BLaER1 (cell line): ENCODE results near the gene SIRPB2.

ENCODE experiments used
- H3K27ac ChIP-seq: shearing (Covaris generic); formaldehyde crosslinking; 2 replicates; pipeline ENCODE4 v1.8.1; 2022
- H3K27me3 ChIP-seq: shearing (Covaris generic); formaldehyde crosslinking; 2 replicates; pipeline ENCODE4 v1.8.1; 2022
- H3K36me3 ChIP-seq: shearing (Covaris generic); formaldehyde crosslinking; 2 replicates; pipeline ENCODE4 v1.8.1; 2022
- H3K4me1 ChIP-seq: shearing (Covaris generic); formaldehyde crosslinking; 2 replicates; pipeline ENCODE4 v1.8.1; 2022
- H3K4me2 ChIP-seq: shearing (Covaris generic); formaldehyde crosslinking; 2 replicates; pipeline ENCODE4 v1.8.1; 2022
- H3K4me3 ChIP-seq: shearing (Covaris generic); formaldehyde crosslinking; 2 replicates; pipeline ENCODE4 v1.8.1; 2022
- H3K9ac ChIP-seq: shearing (Covaris generic); formaldehyde crosslinking; 2 replicates; pipeline ENCODE4 v1.8.1; 2022
- H3K9me3 ChIP-seq: shearing (Covaris generic); formaldehyde crosslinking; 2 replicates; pipeline ENCODE4 v1.8.1; 2022
- H4K20me1 ChIP-seq: shearing (Covaris generic); formaldehyde crosslinking; 2 replicates; pipeline ENCODE4 v1.8.1; 2022
- Cebpa-rat ChIP-seq: shearing (Covaris generic); IDR thresholded peaks from 2 replicates; pipeline ENCODE4 v1.8.1; 2022

SIRPB2 gene

DNA sequence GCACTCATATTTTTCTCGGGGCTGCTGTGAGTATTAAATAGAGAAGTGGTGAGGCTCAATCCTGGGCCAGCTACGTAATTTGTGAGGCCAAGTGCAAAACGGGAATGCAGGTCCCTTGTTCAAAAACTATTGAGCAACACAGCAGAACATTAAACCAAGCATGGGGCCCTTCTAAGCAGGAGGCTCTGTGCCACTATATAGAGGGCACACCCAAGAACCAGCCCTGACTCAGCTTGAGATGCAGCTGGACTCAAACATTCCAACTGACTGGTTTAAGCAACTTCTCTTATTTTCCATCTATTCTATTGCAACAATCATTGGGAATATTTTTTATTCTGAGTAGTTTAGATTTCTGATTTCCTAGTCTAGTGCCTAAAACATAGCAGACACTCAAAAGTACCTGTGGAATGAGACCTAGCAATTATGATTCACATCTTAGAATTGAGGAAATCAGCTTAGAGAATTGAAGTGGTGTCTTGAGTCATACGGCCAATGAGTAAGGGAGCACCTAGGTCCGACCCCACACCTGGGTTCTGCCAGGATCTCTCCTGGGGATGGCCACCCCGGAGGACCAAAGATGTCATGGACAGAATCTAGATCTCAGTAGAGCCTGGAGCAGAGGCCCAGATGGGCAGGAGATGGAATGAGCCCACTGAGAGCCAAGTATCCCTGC is 1.3 kb downstream of the SIRPB2 start:
- Histone ChIP-seq H3K36me3 (no peaks in the 10 kb centered on the region), H3K9ac (no peak overlapping the region), H3K4me1 (peaks cover 42% of the 10 kb centered on the region), H3K4me3 (no peak overlapping the region), H3K9me3 (peaks cover 6% of the 10 kb centered on the region), H3K27ac (no peak overlapping the region), H4K20me1 (no peaks in the 10 kb centered on the region), H3K4me2 (no peak overlapping the region), H3K27me3 (no peaks in the 10 kb centered on the region)
- TF ChIP-seq Cebpa-rat, result no peak

GRCh38 chr20:1489325-1489724 is 1.9 kb downstream of the SIRPB2 start:
- no peak overlapping the region for H3K9ac ChIP-seq
- no peak for TF ChIP-seq Cebpa-rat

GRCh38 chr20:1486566-1486965 is 4.7 kb downstream of the SIRPB2 start:
- Histone ChIP-seq H3K27ac (no peak overlapping the region), H3K4me1 (peaks cover 16% of the 10 kb centered on the region), H3K4me3 (no peak overlapping the region), H3K27me3 (no peaks in the 10 kb centered on the region), H4K20me1 (no peaks in the 10 kb centered on the region), H3K9ac (no peak overlapping the region), H3K4me2 (no peak overlapping the region), H3K36me3 (no peaks in the 10 kb centered on the region), H3K9me3 (peaks cover 6% of the 10 kb centered on the region)
- TF ChIP-seq Cebpa-rat, result no peak

More at GRCh38 chr20:1489325-1489724, 1.9 kb downstream of the SIRPB2 start:
- Histone ChIP-seq H3K9me3 (peaks cover 6% of the 10 kb centered on the region), H4K20me1 (no peaks in the 10 kb centered on the region), H3K4me1 (peaks cover 39% of the 10 kb centered on the region), H3K36me3 (no peaks in the 10 kb centered on the region), H3K4me3 (no peak overlapping the region), H3K27me3 (no peaks in the 10 kb centered on the region), H3K4me2 (no peak overlapping the region), H3K27ac (no peak overlapping the region)

DNA sequence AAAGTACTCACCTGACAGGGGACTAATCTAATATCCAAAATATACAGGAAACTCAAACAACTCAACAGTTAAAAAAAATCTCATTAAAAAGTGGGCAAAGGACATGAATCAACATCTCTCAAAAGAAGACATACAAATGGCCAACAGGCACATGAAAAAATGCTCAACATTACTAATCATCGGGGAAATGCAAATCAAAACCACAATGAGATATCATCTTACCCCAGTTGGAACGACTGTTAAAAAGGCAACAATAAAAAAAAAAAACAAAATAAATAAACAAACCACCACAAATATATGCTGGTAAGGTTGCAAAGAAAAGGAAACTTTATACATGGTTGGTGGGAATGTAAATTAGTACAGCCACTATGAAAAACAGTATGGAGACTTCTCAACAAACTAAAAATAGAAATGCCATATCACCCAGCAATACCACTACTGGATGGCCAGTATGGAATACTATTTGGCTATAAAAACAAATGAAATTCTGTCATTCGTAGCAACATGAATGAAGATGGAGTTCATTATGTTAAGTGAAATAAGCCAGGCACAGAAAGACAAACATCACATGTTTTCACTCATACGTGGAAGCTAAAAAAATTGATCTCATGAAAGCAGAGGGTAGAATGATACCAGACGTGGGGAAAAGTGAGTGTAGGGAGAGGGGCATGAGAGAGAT is 6.6 kb downstream of the SIRPB2 start:
- H3K27ac ChIP-seq, result no peak overlapping the region
- 0 out of 2 replicates have a peak overlapping the region, but pooled peaks have one; percentile 0 for H3K4me2 ChIP-seq
- no peaks in the 10 kb centered on the region for H3K27me3 ChIP-seq
- peaks cover 6% of the 10 kb centered on the region for H3K9me3 ChIP-seq
- TF ChIP-seq Cebpa-rat, result no peak
- no peaks in the 10 kb centered on the region for H3K36me3 ChIP-seq
- H3K9ac ChIP-seq, result no peak overlapping the region
- H3K4me1 ChIP-seq, result peaks cover 5% of the 10 kb centered on the region; the same call in 1 of the 2 replicates
- no peak overlapping the region for H3K4me3 ChIP-seq
- no peaks in the 10 kb centered on the region for H4K20me1 ChIP-seq

DNA sequence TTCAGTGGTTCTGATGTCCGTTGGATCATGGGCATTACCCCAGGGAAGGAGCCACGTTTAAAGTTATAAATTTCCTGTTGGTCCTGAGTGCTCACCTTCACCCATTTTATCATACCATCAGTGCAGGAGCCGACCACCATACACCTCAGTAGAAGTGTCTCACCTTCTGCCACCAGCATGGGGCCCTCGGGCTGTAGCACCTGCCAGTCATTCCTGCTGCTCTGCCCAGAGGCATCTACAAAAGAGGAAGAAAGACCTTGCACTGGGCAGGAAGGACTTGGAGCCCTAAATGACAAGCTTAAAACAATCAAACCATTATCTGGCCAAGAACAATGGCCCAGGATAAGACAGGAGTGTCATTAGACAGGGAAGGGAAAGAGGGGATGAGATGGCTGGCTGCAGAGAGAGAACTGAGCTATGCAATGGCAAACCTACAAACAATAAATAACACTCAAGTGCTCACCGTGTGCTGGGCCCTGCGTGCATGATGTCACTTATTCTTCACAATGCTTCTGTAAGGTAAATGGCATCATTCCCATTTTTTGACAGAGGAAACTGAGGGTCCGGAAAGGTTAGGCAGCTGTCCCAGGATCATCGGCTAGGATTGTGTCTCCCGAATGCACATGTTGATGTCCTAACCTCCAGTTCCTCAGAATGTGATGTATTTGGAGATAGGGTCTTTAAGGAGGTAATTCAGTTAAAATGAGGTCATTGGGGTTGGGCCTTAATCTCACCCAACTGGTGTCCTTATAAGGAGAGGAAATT is 11.2 kb downstream of the SIRPB2 start:
- Histone ChIP-seq H3K9me3 (no peaks in the 10 kb centered on the region), H4K20me1 (no peaks in the 10 kb centered on the region), H3K9ac (no peak overlapping the region), H3K4me3 (no peak overlapping the region), H3K27ac (no peak overlapping the region), H3K36me3 (no peaks in the 10 kb centered on the region), H3K27me3 (no peaks in the 10 kb centered on the region), H3K4me1 (peaks cover 5% of the 10 kb centered on the region; the same call in 1 of the 2 replicates), H3K4me2 (no peak overlapping the region)
- no peak for TF ChIP-seq Cebpa-rat

GRCh38 chr20:1478566-1478965 is 12.7 kb downstream of the SIRPB2 start:
- H3K27me3 ChIP-seq, result no peaks in the 10 kb centered on the region
- TF ChIP-seq Cebpa-rat, result no peak
- no peaks in the 10 kb centered on the region for H3K4me1 ChIP-seq
- no peaks in the 10 kb centered on the region for H3K9me3 ChIP-seq
- H4K20me1 ChIP-seq, result no peaks in the 10 kb centered on the region
- no peaks in the 10 kb centered on the region for H3K36me3 ChIP-seq
- H3K27ac ChIP-seq, result no peak overlapping the region
- no peak overlapping the region for H3K4me2 ChIP-seq
- H3K4me3 ChIP-seq, result no peak overlapping the region
- no peak overlapping the region for H3K9ac ChIP-seq

- Histone ChIP-seq H3K9ac (no peak overlapping the region), H3K4me1 (no peaks in the 10 kb centered on the region), H4K20me1 (no peaks in the 10 kb centered on the region), H3K4me3 (no peak overlapping the region), H3K9me3 (no peaks in the 10 kb centered on the region), H3K4me2 (no peak overlapping the region), H3K36me3 (no peaks in the 10 kb centered on the region), H3K27ac (no peak overlapping the region), H3K27me3 (no peaks in the 10 kb centered on the region)
- no peak for TF ChIP-seq Cebpa-rat
These were observed 13.2 kb downstream of the SIRPB2 start for GRCh38 chr20:1477896-1478490.

- no peaks in the 10 kb centered on the region for H3K9me3 ChIP-seq
- no peaks in the 10 kb centered on the region for H3K4me1 ChIP-seq
- no peaks in the 10 kb centered on the region for H3K36me3 ChIP-seq
- no peaks in the 10 kb centered on the region for H4K20me1 ChIP-seq
- TF ChIP-seq Cebpa-rat, result no peak
- H3K27me3 ChIP-seq, result no peaks in the 10 kb centered on the region
- H3K9ac ChIP-seq, result no peak overlapping the region
- H3K4me2 ChIP-seq, result no peak overlapping the region
- H3K4me3 ChIP-seq, result no peak overlapping the region
- H3K27ac ChIP-seq, result no peak overlapping the region
These were observed 16.2 kb downstream of the SIRPB2 start for GRCh38 chr20:1474817-1475603.

DNA sequence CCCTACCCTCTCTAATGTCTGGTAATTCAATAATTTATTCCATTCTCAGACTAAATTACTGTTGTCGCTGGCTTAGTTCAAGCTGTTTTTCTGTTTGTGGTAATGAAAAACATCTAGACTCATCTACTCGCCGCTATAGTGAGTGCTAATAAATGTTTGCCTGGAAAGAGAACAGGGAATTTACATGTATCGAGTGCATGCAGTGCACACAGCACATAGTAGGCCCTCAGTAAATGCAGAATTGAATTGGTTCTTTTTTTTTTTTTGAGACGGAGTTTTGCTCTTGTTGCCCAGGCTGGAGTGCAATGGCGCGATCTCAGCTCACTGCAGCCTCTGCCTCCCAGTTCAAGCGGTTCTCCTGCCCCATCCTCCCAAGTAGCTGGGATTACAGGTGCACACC is 16.9 kb downstream of the SIRPB2 start:
- H3K27me3 ChIP-seq, result no peaks in the 10 kb centered on the region
- no peak overlapping the region for H3K4me3 ChIP-seq
- no peak overlapping the region for H3K9ac ChIP-seq
- H3K4me1 ChIP-seq, result no peaks in the 10 kb centered on the region
- TF ChIP-seq Cebpa-rat, result no peak
- H3K9me3 ChIP-seq, result no peaks in the 10 kb centered on the region
- no peaks in the 10 kb centered on the region for H4K20me1 ChIP-seq
- H3K27ac ChIP-seq, result no peak overlapping the region
- H3K4me2 ChIP-seq, result no peak overlapping the region
- no peaks in the 10 kb centered on the region for H3K36me3 ChIP-seq
